HG03521 (cell line): ENCODE data around the gene BAZ2B.

ENCODE experiments used
- ATAC-seq: cut with Tn5 transposase; IDR thresholded peaks from one replicate; pipeline ENCODE4 v1.9.1; 2021; ENCODE audit warnings: mild to moderate bottlenecking, moderate library complexity; ENCODE audit not compliant: unreplicated experiment

The BAZ2B gene

DNA sequence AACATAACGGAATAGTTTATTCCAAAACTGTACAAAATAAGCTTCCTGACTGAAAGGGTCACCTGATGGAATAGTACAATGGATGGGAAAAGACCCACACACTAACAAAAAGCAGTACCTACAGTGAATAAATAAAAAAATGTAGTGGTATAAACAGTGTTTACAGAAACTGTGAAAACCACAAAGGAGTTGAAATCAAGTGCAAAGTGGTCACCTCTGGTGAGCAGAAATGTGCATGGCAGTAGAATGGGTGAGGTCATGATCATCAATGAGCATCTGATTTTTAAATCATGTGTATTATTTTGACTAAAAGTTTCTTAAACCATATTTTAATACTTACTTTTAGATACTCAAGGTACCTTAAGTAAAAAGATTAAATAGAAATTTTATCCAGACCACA, 341.2 kb downstream of the BAZ2B start:
- ATAC-seq, result no peak

DNA sequence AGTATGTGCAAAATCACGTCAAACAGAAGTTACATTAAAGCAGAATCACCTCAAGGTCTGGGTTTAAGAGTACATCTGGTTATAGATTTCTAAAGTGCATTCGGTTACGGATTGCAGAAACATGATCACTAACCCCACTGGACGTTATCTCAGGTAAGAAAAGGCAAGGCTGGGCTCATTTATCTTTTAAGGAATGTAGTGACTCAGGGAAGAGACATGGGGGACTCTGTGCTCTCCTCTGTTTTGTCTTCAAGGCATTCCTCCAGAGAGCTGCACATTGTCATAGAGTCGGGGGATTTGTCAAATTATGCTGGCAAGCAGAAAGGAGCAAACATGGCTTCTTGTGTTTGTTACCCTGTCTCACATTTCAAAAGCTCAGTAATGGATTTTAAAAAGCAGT, 344.2 kb downstream of the BAZ2B start:
- no peak for ATAC-seq

DNA sequence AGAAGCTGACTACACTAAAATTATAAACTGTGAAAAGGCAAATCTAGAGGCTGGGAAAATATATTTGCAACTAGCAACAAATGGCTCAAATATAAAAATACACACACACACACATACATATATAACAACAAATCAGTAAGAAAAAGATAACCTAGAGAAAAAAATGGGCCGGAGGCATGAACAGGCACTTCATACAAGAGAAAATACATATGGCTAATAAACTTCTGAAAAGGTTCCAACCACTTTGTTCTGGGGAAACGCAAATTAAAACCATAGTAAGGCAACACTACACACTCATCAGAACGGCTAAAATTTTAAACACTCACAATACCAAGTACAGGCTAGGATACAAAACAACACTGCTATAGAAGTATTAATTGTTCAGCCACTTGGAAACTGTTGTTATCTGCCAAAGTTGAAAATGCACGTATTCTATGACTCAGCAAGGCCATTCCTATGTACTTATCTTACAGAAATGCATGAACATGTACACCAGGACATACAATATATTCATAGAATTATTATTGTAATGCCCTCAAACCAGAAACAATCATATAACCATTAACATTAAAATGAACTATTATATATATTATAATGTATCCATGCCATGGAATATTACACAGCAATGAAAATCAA, 345.5 kb downstream of the BAZ2B start:
- no peak for ATAC-seq
